ENCODE results near the gene ATP1A1. TPM values are rescaled to one million over a fixed set of nuclear protein-coding genes. Genes with fewer than 3 reads are reported as not detected.

ATP1A1 gene
- total and polyA plus RNA-seq, 2 donors (not counting 3 experiments of a cell fraction or from before 2014, with no cell fraction given): 263 to 325 TPM

GRCh38 chr1:116328671-116329070 is 44.4 kb upstream of the ATP1A1 start:
- Histone ChIP-seq H3K9ac (replicated peaks; ENCODE audit: extremely low read depth, insufficient read depth, low read length) (no peak overlapping the region), H4K20me1 (replicated peaks; ENCODE audit: control insufficient read depth, extremely low read depth, insufficient read depth, low read length) (no peaks in the 10 kb centered on the region), H3K4me1 (ENCODE audit: control insufficient read depth, extremely low read depth, insufficient read depth, low read length) (peaks cover 6% of the 10 kb centered on the region), H2AFZ (ENCODE audit: low read depth, low read length) (no peak overlapping the region), H3K79me2 (ENCODE audit: control insufficient read depth, insufficient read depth, low read length) (no peaks in the 10 kb centered on the region), H3K27ac (ENCODE audit: insufficient read depth, low read depth, low read length) (no peak overlapping the region), H3K9me1 (replicated peaks; ENCODE audit: control insufficient read depth, extremely low read depth, insufficient read depth, low read length) (no peaks in the 10 kb centered on the region), H3K4me2 (ENCODE audit: insufficient read depth, low read length) (no peak overlapping the region), H3K9me3 (replicated peaks; ENCODE audit: control insufficient read depth, insufficient read depth, low read length) (no peaks in the 10 kb centered on the region), H3K36me3 (ENCODE audit: control insufficient read depth in 2 of 2, extremely low read depth in 1 of 2, insufficient read depth in 2 of 2, low read length in 2 of 2) (no peaks in the 10 kb centered on the region), H3K4me3 (replicated peaks in 1 of 3; ENCODE audit: insufficient read depth in 1 of 3, low read depth in 1 of 3, low read length in 3 of 3) (no peak overlapping the region), H3K27me3 (ENCODE audit: control insufficient read depth in 2 of 2, insufficient read depth in 2 of 2, low read length in 2 of 2) (no peaks in the 10 kb centered on the region)
- dilution Hi-C loops (cut with MboI; ENCODE audit: extremely low pct_ligation_motif_present, low sequenced_read_pairs): no loop called here
- POLR2A ChIA-PET: no interaction called here
- DNase-seq (ENCODE audit: low read depth, low spot score) (no peak), FAIRE-seq (no peak)
- intact Hi-C loops (cut with micrococcal nuclease): no loop called here
- CTCF ChIA-PET: interaction anchor here (1.1 kb wide), 1 partner anchor 156 kb away, joined by 3 read pairs; no protein-coding TSS in a partner anchor
- TF ChIP-seq GATA2 (IDR thresholded peaks at IDR 0.05; ENCODE audit: insufficient read depth, insufficient read length, low read depth, low read length) (no peak), EZH2 (IDR thresholded peaks at IDR 0.05; ENCODE audit: borderline replicate concordance, low read depth, low read length, severe bottlenecking) (no peak), POLR2A (IDR thresholded peaks at IDR 0.05; ENCODE audit: low read depth, low read length) (no peak), POLR2AphosphoS5 (IDR thresholded peaks at IDR 0.05; ENCODE audit: insufficient read depth, low read depth, low read length) (no peak), MYC (IDR thresholded peaks at IDR 0.05; ENCODE audit: low read depth, low read length) (no peak), JUN (IDR thresholded peaks at IDR 0.05; ENCODE audit: borderline replicate concordance, insufficient read depth, insufficient read length, low read depth) (no peak), FOS (IDR thresholded peaks at IDR 0.05; ENCODE audit: borderline replicate concordance, insufficient read depth, low read length) (no peak)
- TF ChIP-seq, protein P1, sequence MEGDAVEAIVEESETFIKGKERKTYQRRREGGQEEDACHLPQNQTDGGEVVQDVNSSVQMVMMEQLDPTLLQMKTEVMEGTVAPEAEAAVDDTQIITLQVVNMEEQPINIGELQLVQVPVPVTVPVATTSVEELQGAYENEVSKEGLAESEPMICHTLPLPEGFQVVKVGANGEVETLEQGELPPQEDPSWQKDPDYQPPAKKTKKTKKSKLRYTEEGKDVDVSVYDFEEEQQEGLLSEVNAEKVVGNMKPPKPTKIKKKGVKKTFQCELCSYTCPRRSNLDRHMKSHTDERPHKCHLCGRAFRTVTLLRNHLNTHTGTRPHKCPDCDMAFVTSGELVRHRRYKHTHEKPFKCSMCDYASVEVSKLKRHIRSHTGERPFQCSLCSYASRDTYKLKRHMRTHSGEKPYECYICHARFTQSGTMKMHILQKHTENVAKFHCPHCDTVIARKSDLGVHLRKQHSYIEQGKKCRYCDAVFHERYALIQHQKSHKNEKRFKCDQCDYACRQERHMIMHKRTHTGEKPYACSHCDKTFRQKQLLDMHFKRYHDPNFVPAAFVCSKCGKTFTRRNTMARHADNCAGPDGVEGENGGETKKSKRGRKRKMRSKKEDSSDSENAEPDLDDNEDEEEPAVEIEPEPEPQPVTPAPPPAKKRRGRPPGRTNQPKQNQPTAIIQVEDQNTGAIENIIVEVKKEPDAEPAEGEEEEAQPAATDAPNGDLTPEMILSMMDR (IDR thresholded peaks at IDR 0.05; ENCODE audit: extremely low read depth in 1 of 2, insufficient read depth in 1 of 2, low read depth in 1 of 2, low read length in 2 of 2): no peak
- TF ChIP-seq, protein P2, sequence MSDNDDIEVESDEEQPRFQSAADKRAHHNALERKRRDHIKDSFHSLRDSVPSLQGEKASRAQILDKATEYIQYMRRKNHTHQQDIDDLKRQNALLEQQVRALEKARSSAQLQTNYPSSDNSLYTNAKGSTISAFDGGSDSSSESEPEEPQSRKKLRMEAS (IDR thresholded peaks at IDR 0.05; ENCODE audit: insufficient read depth, insufficient read length): no peak
- no TSS peak for BruUV-seq (replicated peaks)
